ENCODE data around the gene SASH1.

- no peak for TF ChIP-seq CTCF (IDR thresholded peaks at IDR 0.05)
- no peak for TF ChIP-seq EZH2 (IDR thresholded peaks at IDR 0.05)
- TF ChIP-seq EZH2phosphoT487 (IDR thresholded peaks at IDR 0.05) = no peak
Observed at GRCh38 chr6:148323344-148323743, 19.3 kb upstream of the SASH1 start.
